GM12872 (cell line): Measurements from ENCODE around the gene TMEM119.

Experiments
- CTCF ChIP-seq: IDR thresholded peaks from 3 replicates; pipeline ENCODE4 v1.5.1; 2011; ENCODE audit warnings: low read depth, mild to moderate bottlenecking, low read length, moderate library complexity; ENCODE audit not compliant: insufficient read depth

TMEM119 gene

GRCh38 chr12:108543652-108544051, 54.2 kb downstream of the TMEM119 start:
- TF ChIP-seq CTCF: no peak

GRCh38 chr12:108542320-108542719, 55.6 kb downstream of the TMEM119 start:
- TF ChIP-seq CTCF: no peak
